Tibial nerve (tissue), 3 donors: ENCODE results near the gene SERINC1.

Source experiments
- POLR2A ChIP-seq, 2 donors: fragments of 450-650 bp; IDR thresholded peaks; one replicate each; pipeline ENCODE4 v1.6.1; 2017; ENCODE audit warnings: antibody characterized with exemption in 2 of 2, mild to moderate bottlenecking in 2 of 2, moderate library complexity in 2 of 2
- TF ChIP-seq, protein P1 (sequence below), 5 experiments: fragments of 200-600 bp in 3 of 5; fragments of 450-650 bp in 2 of 5; sonication (generic) in 3 of 5; IDR thresholded peaks; one replicate each; pipeline ENCODE4 v1.5.1; 2016 to 2019; ENCODE audit warnings: antibody characterized with exemption in 5 of 5, mild to moderate bottlenecking in 3 of 5, moderate library complexity in 2 of 5

DNA sequence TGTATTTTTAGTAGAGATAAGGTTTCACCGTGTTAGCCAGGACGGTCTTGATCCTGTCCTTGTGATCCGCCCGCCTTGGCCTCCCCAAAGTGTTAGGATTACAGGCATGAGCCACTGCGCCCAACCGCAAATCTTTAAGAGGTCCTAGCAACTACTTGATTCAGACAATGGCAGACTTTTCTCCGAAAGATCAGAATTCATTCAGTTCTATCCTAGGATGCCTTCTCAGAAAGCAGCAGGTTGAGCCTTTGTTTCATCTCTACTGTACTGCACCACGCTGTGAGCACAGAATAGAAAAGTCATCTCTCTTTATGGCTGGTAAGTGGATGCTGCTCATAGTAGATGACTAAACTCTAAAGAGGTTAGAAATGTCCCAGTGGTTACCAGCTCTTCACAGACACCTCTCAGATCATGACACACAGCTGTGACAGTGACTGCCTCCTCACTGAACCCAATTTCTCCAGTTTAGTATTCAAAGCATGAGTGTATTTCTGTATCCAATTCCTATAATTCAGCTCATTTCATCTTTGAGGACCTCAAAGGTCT, 78.2 kb downstream of the SERINC1 start:
- TF ChIP-seq, protein P1, sequence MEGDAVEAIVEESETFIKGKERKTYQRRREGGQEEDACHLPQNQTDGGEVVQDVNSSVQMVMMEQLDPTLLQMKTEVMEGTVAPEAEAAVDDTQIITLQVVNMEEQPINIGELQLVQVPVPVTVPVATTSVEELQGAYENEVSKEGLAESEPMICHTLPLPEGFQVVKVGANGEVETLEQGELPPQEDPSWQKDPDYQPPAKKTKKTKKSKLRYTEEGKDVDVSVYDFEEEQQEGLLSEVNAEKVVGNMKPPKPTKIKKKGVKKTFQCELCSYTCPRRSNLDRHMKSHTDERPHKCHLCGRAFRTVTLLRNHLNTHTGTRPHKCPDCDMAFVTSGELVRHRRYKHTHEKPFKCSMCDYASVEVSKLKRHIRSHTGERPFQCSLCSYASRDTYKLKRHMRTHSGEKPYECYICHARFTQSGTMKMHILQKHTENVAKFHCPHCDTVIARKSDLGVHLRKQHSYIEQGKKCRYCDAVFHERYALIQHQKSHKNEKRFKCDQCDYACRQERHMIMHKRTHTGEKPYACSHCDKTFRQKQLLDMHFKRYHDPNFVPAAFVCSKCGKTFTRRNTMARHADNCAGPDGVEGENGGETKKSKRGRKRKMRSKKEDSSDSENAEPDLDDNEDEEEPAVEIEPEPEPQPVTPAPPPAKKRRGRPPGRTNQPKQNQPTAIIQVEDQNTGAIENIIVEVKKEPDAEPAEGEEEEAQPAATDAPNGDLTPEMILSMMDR (IDR thresholded peaks at IDR 0.05): no peak
- no peak for TF ChIP-seq POLR2A (IDR thresholded peaks at IDR 0.05)
